Natural killer cell treated with Interleukin-12 subunit alpha and Interleukin-12 subunit beta and Interleukin-15 and Interleukin-18, amount 100 ng/mL, for 72 hours (primary cell): ENCODE measurements around the gene GAS7. TPM values are rescaled to one million over a fixed set of nuclear protein-coding genes. Genes with fewer than 3 reads are reported as not detected.

Experiments used
- ATAC-seq, 2 donors: fragments of 150-1000 bp; cut with Tn5 transposase in 1 of 2; sonication (Bioruptor Pico), chemical (Tn5 transposase) in 1 of 2; 2 replicates each; pipeline ENCODE4 v1.10.0; 2021
- DNase-seq: peaks from one replicate; pipeline ENCODE4 v3.0.0; 2022; ENCODE audit warnings: low spot score
- H3K27ac Mint-ChIP-seq, 2 donors: 1 replicate in 1 of 2; 2 replicates in 1 of 2; pipeline ENCODE4 v1.8.0; 2022; ENCODE audit warnings: mixed read lengths in 2 of 2, mild to moderate bottlenecking in 1 of 2, moderate library complexity in 1 of 2
- H3K27me3 Mint-ChIP-seq, 2 donors: 1 replicate in 1 of 2; 2 replicates in 1 of 2; pipeline ENCODE4 v1.8.0; 2022; ENCODE audit warnings: mixed read lengths in 2 of 2
- H3K36me3 Mint-ChIP-seq: one replicate; pipeline ENCODE4 v1.8.0; 2022; ENCODE audit warnings: mixed read lengths
- H3K4me1 Mint-ChIP-seq, 2 donors: 1 replicate in 1 of 2; 2 replicates in 1 of 2; pipeline ENCODE4 v1.8.0; 2022; ENCODE audit warnings: low read depth in 2 of 2, mixed read lengths in 2 of 2, mild to moderate bottlenecking in 1 of 2
- H3K4me3 Mint-ChIP-seq: one replicate; pipeline ENCODE4 v1.8.0; 2022; ENCODE audit warnings: mixed read lengths
- H3K9me3 Mint-ChIP-seq: 2 replicates; pipeline ENCODE4 v1.8.0; 2022; ENCODE audit warnings: mixed read lengths
- total RNA-seq, 2 donors: library from RNA; stranded (reverse); gene quantifications; one replicate each; pipeline ENCODE4 v1.2.3, GENCODE V29; 2022

Gene GAS7
- total RNA-seq, 2 donors from 2014 or later = 4.9 to 5.5 TPM

- Mint-ChIP-seq H3K4me1 (peaks cover 8 to 24% of the 10 kb centered on the region in 2 donors), H3K36me3 (no peaks in the 10 kb centered on the region), H3K4me3 (no peak overlapping the region), H3K9me3 (peaks cover 2% of the 10 kb centered on the region), H3K27ac (no peak overlapping the region), H3K27me3 (no peaks in the 10 kb centered on the region)
- ATAC-seq = no peak
- DNase-seq = no peak
Observed at GRCh38 chr17:10072556-10073425, 125.6 kb downstream of the GAS7 start.

GRCh38 chr17:10072086-10072485 is 126.3 kb downstream of the GAS7 start:
- Mint-ChIP-seq H3K4me1 (peaks cover under 1 to 20% of the 10 kb centered on the region in 2 donors), H3K27me3 (no peaks in the 10 kb centered on the region), H3K27ac (no peak overlapping the region), H3K4me3 (no peak overlapping the region), H3K36me3 (no peaks in the 10 kb centered on the region), H3K9me3 (no peaks in the 10 kb centered on the region)
- DNase-seq = no peak
- ATAC-seq = no peak

GRCh38 chr17:10071141-10071540 is 127.3 kb downstream of the GAS7 start:
- H3K4me3 Mint-ChIP-seq = no peak overlapping the region
- H3K4me1 Mint-ChIP-seq = peaks cover 0 to 20% of the 10 kb centered on the region in 2 donors
- ATAC-seq = no peak
- no peaks in the 10 kb centered on the region for H3K27me3 Mint-ChIP-seq
- H3K9me3 Mint-ChIP-seq = no peaks in the 10 kb centered on the region
- no peak overlapping the region for H3K27ac Mint-ChIP-seq
- no peaks in the 10 kb centered on the region for H3K36me3 Mint-ChIP-seq
- no peak for DNase-seq

- no peaks in the 10 kb centered on the region for H3K27me3 Mint-ChIP-seq
- no peak for DNase-seq
- no peaks in the 10 kb centered on the region for H3K9me3 Mint-ChIP-seq
Observed at GRCh38 chr17:10070690-10071089, 127.7 kb downstream of the GAS7 start.

GRCh38 chr17:10069301-10069700 is 129.1 kb downstream of the GAS7 start:
- no peaks in the 10 kb centered on the region for H3K27me3 Mint-ChIP-seq
- ATAC-seq (no peak), DNase-seq (no peak)
- peaks cover 6% of the 10 kb centered on the region for H3K36me3 Mint-ChIP-seq
- no peaks in the 10 kb centered on the region for H3K9me3 Mint-ChIP-seq
- H3K4me1 Mint-ChIP-seq = peaks cover 3 to 31% of the 10 kb centered on the region in 2 donors
- H3K27ac Mint-ChIP-seq = no peak overlapping the region
- H3K4me3 Mint-ChIP-seq = no peak overlapping the region

More at GRCh38 chr17:10070690-10071089, 127.7 kb downstream of the GAS7 start:
- no peak overlapping the region for H3K27ac Mint-ChIP-seq
- ATAC-seq = no peak
- peaks cover under 1% of the 10 kb centered on the region for H3K36me3 Mint-ChIP-seq
- H3K4me1 Mint-ChIP-seq = peaks cover 0 to 22% of the 10 kb centered on the region in 2 donors
- H3K4me3 Mint-ChIP-seq = no peak overlapping the region

GRCh38 chr17:10067446-10068143 is 130.8 kb downstream of the GAS7 start:
- H3K4me1 Mint-ChIP-seq = peaks cover 20 to 40% of the 10 kb centered on the region in 2 donors
- H3K4me3 Mint-ChIP-seq = no peak overlapping the region
- no peak overlapping the region for H3K27ac Mint-ChIP-seq
- ATAC-seq = no peak
- peaks cover 6% of the 10 kb centered on the region for H3K36me3 Mint-ChIP-seq
- no peak for DNase-seq
- H3K9me3 Mint-ChIP-seq = no peaks in the 10 kb centered on the region
- no peaks in the 10 kb centered on the region for H3K27me3 Mint-ChIP-seq

GRCh38 chr17:10064536-10064935 is 133.9 kb downstream of the GAS7 start:
- peaks cover 6% of the 10 kb centered on the region for H3K36me3 Mint-ChIP-seq
- H3K4me3 Mint-ChIP-seq = no peak overlapping the region
- H3K27me3 Mint-ChIP-seq = no peaks in the 10 kb centered on the region
- no peak for DNase-seq
- no peaks in the 10 kb centered on the region for H3K9me3 Mint-ChIP-seq
- peaks cover 32 to 42% of the 10 kb centered on the region in 2 donors for H3K4me1 Mint-ChIP-seq
- ATAC-seq = no peak
- peak overlapping the region; percentile 68 to 83 for H3K27ac Mint-ChIP-seq

GRCh38 chr17:10063730-10064241 is 134.6 kb downstream of the GAS7 start:
- Mint-ChIP-seq H3K4me3 (peak overlapping the region; percentile 51), H3K9me3 (no peaks in the 10 kb centered on the region), H3K27ac (peak overlapping the region; percentile 68 to 83), H3K36me3 (peaks cover 6% of the 10 kb centered on the region), H3K27me3 (no peaks in the 10 kb centered on the region), H3K4me1 (peaks cover 40 to 46% of the 10 kb centered on the region in 2 donors)
- DNase-seq (peak; percentile 74), ATAC-seq (peak; percentile 78 to 81)

GRCh38 chr17:10062691-10063385 is 135.6 kb downstream of the GAS7 start:
- H3K27me3 Mint-ChIP-seq = no peaks in the 10 kb centered on the region
- no peaks in the 10 kb centered on the region for H3K9me3 Mint-ChIP-seq
- peaks cover 45 to 52% of the 10 kb centered on the region in 2 donors for H3K4me1 Mint-ChIP-seq
- H3K36me3 Mint-ChIP-seq = peaks cover 6% of the 10 kb centered on the region
- ATAC-seq (peak; percentile 61 to 76), DNase-seq (peak; percentile 76)
- peak overlapping the region; percentile 51 for H3K4me3 Mint-ChIP-seq
- peak overlapping the region; percentile 68 to 83 for H3K27ac Mint-ChIP-seq

GRCh38 chr17:10061111-10061845 is 137.1 kb downstream of the GAS7 start:
- H3K27ac Mint-ChIP-seq = no peak overlapping the region
- ATAC-seq = no peak
- DNase-seq = no peak
- peaks cover 6% of the 10 kb centered on the region for H3K36me3 Mint-ChIP-seq
- peaks cover 45 to 50% of the 10 kb centered on the region in 2 donors for H3K4me1 Mint-ChIP-seq
- H3K27me3 Mint-ChIP-seq = no peaks in the 10 kb centered on the region
- H3K9me3 Mint-ChIP-seq = no peaks in the 10 kb centered on the region
- H3K4me3 Mint-ChIP-seq = no peak overlapping the region

- H3K9me3 Mint-ChIP-seq = no peaks in the 10 kb centered on the region
- H3K4me3 Mint-ChIP-seq = no peak overlapping the region
- no peaks in the 10 kb centered on the region for H3K27me3 Mint-ChIP-seq
- ATAC-seq = no peak
- peaks cover 4% of the 10 kb centered on the region for H3K36me3 Mint-ChIP-seq
- peaks cover 45 to 50% of the 10 kb centered on the region in 2 donors for H3K4me1 Mint-ChIP-seq
- no peak for DNase-seq
- no peak overlapping the region for H3K27ac Mint-ChIP-seq
Observed at GRCh38 chr17:10060526-10060925, 137.9 kb downstream of the GAS7 start.

- H3K4me1 Mint-ChIP-seq = peaks cover 45 to 47% of the 10 kb centered on the region in 2 donors
- H3K27ac Mint-ChIP-seq = peak overlapping the region; percentile 59 to 70
- H3K4me3 Mint-ChIP-seq = peak overlapping the region; percentile 55
- H3K9me3 Mint-ChIP-seq = no peaks in the 10 kb centered on the region
- peak; percentile 71 to 73 for ATAC-seq
- no peaks in the 10 kb centered on the region for H3K36me3 Mint-ChIP-seq
- DNase-seq = peak; percentile 77
- no peaks in the 10 kb centered on the region for H3K27me3 Mint-ChIP-seq
Observed at GRCh38 chr17:10059684-10060211, 138.7 kb downstream of the GAS7 start.
